H1 (cell line): Measurements from ENCODE around the gene DNMT1. TPM values are rescaled to one million over a fixed set of nuclear protein-coding genes. Genes with fewer than 3 reads are reported as not detected.
A peak's percentile ranks its signal among the peaks of the same experiment; 100 is the strongest.

Source experiments
- CTCF ChIA-PET: fragments of 300-600 bp; sonication (Branson Sonifier 250); formaldehyde crosslinking; loops from one replicate; lab custom pipeline; 2021; ENCODE audit not compliant: partially characterized antibody; lab: Charles Lee
- POLR2A ChIA-PET: fragments of 300-600 bp; sonication (Branson Sonifier 250); formaldehyde crosslinking; loops from one replicate; lab custom pipeline; 2021; ENCODE audit warnings: inconsistent platforms; ENCODE audit not compliant: partially characterized antibody; lab: Charles Lee
- DNase-seq, 2 experiments: peaks; one replicate each; pipeline versions ENCODE4 v3.0.0 to v3.0.0-alpha.2; 2010 to 2022; ENCODE audit warnings: low spot score in 2 of 2, low read depth in 1 of 2, mixed read lengths in 1 of 2
- FAIRE-seq: peaks from 2 replicates; lab custom pipeline; 2011; peaks lifted over from hg19 to GRCh38; lab: Jason Lieb, UNC
- H2AFZ ChIP-seq: 2 replicates; pipeline ENCODE4 v1.8.1; 2012; ENCODE audit warnings: low read length, inconsistent platforms
- H2AK5ac ChIP-seq: 2 replicates; pipeline ENCODE4 v1.6.1; 2013; ENCODE audit warnings: low read depth, low read length
- H2BK120ac ChIP-seq: replicated peaks from 2 replicates; pipeline ENCODE3; 2013; ENCODE audit warnings: low read depth, low read length, inconsistent platforms
- H2BK12ac ChIP-seq: 2 replicates; pipeline ENCODE4 v1.6.1; 2013; ENCODE audit warnings: low read depth, low read length
- H2BK15ac ChIP-seq: 2 replicates; pipeline ENCODE4 v1.6.1; 2013; ENCODE audit warnings: low read length
- H2BK20ac ChIP-seq: 2 replicates; pipeline ENCODE4 v1.6.1; 2013; ENCODE audit warnings: low read length
- H2BK5ac ChIP-seq: 2 replicates; pipeline ENCODE4 v1.6.1; 2013; ENCODE audit warnings: low read depth, low read length
- H3K14ac ChIP-seq: 2 replicates; pipeline ENCODE4 v1.6.1; 2013; ENCODE audit warnings: inconsistent platforms; ENCODE audit not compliant: insufficient read length
- H3K18ac ChIP-seq: 2 replicates; pipeline ENCODE4 v1.6.1; 2013; ENCODE audit warnings: low read length; ENCODE audit errors: extremely low read depth
- H3K23ac ChIP-seq: 2 replicates; pipeline ENCODE4 v1.6.1; 2013; ENCODE audit warnings: inconsistent platforms; ENCODE audit not compliant: insufficient read length
- H3K23me2 ChIP-seq: 2 replicates; pipeline ENCODE4 v1.6.1; 2013; ENCODE audit warnings: low read depth, low read length
- H3K27ac ChIP-seq: 2 replicates; pipeline ENCODE4 v1.6.1; 2011; ENCODE audit warnings: low read depth, low read length, inconsistent platforms
- H3K27me3 ChIP-seq, 4 experiments: replicated peaks in 1 of 4; 1 replicate in 1 of 4; 2 replicates in 3 of 4; pipeline versions ENCODE4 v1.6.1 to v1.8.1; 2011 to 2013; ENCODE audit warnings: low read length in 3 of 4, mild to moderate bottlenecking in 3 of 4, inconsistent platforms in 2 of 4, mixed read lengths in 2 of 4, moderate library complexity in 1 of 4; ENCODE audit not compliant: control insufficient read depth in 3 of 4, insufficient read depth in 3 of 4; ENCODE audit errors: extremely low read depth in 1 of 4
- H3K36me3 ChIP-seq, 4 experiments: 2 replicates each; pipeline versions ENCODE4 v1.6.1 to v1.8.1; 2011 to 2013; ENCODE audit warnings: mild to moderate bottlenecking in 4 of 4, low read length in 3 of 4, moderate library complexity in 2 of 4, control low read depth in 1 of 4, inconsistent platforms in 1 of 4; ENCODE audit not compliant: insufficient read depth in 4 of 4, control insufficient read depth in 2 of 4
- H3K4ac ChIP-seq: replicated peaks from 2 replicates; pipeline ENCODE3; 2013; ENCODE audit warnings: low read length, low read depth, mixed read lengths, inconsistent platforms; ENCODE audit not compliant: insufficient read length
- H3K4me1 ChIP-seq, 4 experiments: replicated peaks in 1 of 4; 1 replicate in 1 of 4; 2 replicates in 3 of 4; pipeline versions ENCODE4 v1.6.1 to v1.8.1; 2011 to 2013; ENCODE audit warnings: low read length in 3 of 4, inconsistent platforms in 2 of 4, mixed read lengths in 1 of 4; ENCODE audit not compliant: insufficient read depth in 4 of 4, control insufficient read depth in 3 of 4
- H3K4me2 ChIP-seq, 2 experiments: 2 replicates each; pipeline versions ENCODE4 v1.6.1 to v1.8.1; 2011 to 2013; ENCODE audit warnings: low read depth in 2 of 2, low read length in 2 of 2, control low read depth in 1 of 2, inconsistent platforms in 1 of 2, mild to moderate bottlenecking in 1 of 2; ENCODE audit not compliant: insufficient read depth in 1 of 2
- H3K4me3 ChIP-seq, 4 experiments: fragments of 200-600, 300-600 bp in 1 of 4; sonication (generic), shearing (Covaris generic), sonication (Bioruptor Twin) in 1 of 4; 2 replicates each; pipeline versions ENCODE4 v1.5.1 to v1.8.1; 2011 to 2016; ENCODE audit warnings: low read length in 4 of 4, low read depth in 3 of 4, control low read depth in 2 of 4, inconsistent platforms in 2 of 4, mild to moderate bottlenecking in 2 of 4, mixed read lengths in 1 of 4, moderate library complexity in 1 of 4; ENCODE audit not compliant: insufficient read depth in 2 of 4; ENCODE audit errors: extremely low read depth in 1 of 4
- H3K56ac ChIP-seq: replicated peaks from 2 replicates; pipeline ENCODE3; 2013; ENCODE audit warnings: low read depth, mild to moderate bottlenecking, mixed read lengths, low read length, inconsistent platforms; ENCODE audit not compliant: insufficient read length
- H3K79me1 ChIP-seq: 2 replicates; pipeline ENCODE4 v1.6.1; 2013; ENCODE audit warnings: low read depth, low read length, control low read depth
- H3K79me2 ChIP-seq, 2 experiments: 2 replicates each; pipeline versions ENCODE4 v1.6.1 to v1.8.1; 2012 to 2013; ENCODE audit warnings: low read length in 2 of 2, mild to moderate bottlenecking in 2 of 2, inconsistent platforms in 1 of 2; ENCODE audit not compliant: insufficient read depth in 2 of 2, control insufficient read depth in 1 of 2
- H3K9ac ChIP-seq, 4 experiments: replicated peaks in 1 of 4; 1 replicate in 1 of 4; 2 replicates in 3 of 4; pipeline versions ENCODE4 v1.6.1 to v1.8.1; 2011 to 2013; ENCODE audit warnings: low read depth in 3 of 4, low read length in 3 of 4, control low read depth in 2 of 4, mild to moderate bottlenecking in 2 of 4, moderate library complexity in 2 of 4, inconsistent platforms in 1 of 4; ENCODE audit errors: extremely low read depth in 1 of 4
- H3K9me3 ChIP-seq, 2 experiments: 2 replicates each; pipeline versions ENCODE4 v1.6.1 to v1.8.1; 2012 to 2013; ENCODE audit warnings: mild to moderate bottlenecking in 2 of 2, moderate library complexity in 2 of 2, control low read depth in 1 of 2, inconsistent platforms in 1 of 2, low read depth in 1 of 2, low read length in 1 of 2, mixed read lengths in 1 of 2; ENCODE audit not compliant: insufficient read depth in 2 of 2
- H4K20me1 ChIP-seq, 2 experiments: replicated peaks in 1 of 2; 2 replicates each; pipeline versions ENCODE3 to v1.8.1; 2011 to 2013; ENCODE audit warnings: inconsistent platforms in 2 of 2, low read length in 2 of 2, mild to moderate bottlenecking in 1 of 2; ENCODE audit not compliant: insufficient read depth in 2 of 2, control insufficient read depth in 1 of 2
- H4K5ac ChIP-seq: 2 replicates; pipeline ENCODE4 v1.6.1; 2013; ENCODE audit warnings: low read length, low read depth, mixed read lengths, inconsistent platforms; ENCODE audit not compliant: insufficient read length
- H4K8ac ChIP-seq: 2 replicates; pipeline ENCODE4 v1.8.0; 2013; ENCODE audit warnings: mild to moderate bottlenecking, moderate library complexity, low read length, inconsistent platforms; ENCODE audit not compliant: insufficient read depth; ENCODE audit errors: extremely low read depth
- H4K91ac ChIP-seq: replicated peaks from 2 replicates; pipeline ENCODE3; 2013; ENCODE audit warnings: low read length, mixed read lengths, inconsistent platforms; ENCODE audit not compliant: insufficient read length
- TAF7 ChIP-seq: optimal IDR thresholded peaks from 2 replicates; pipeline ENCODE3; 2011; ENCODE audit warnings: low read depth, mild to moderate bottlenecking, inconsistent platforms, low read length, moderate library complexity, borderline replicate concordance
- WGBS, 2 experiments: shearing (Covaris generic) in 1 of 2; methylation state at CpG; one replicate each; pipeline versions ENCODE4 v1.1.6 to v1.1.7; 2013 to 2015; ENCODE audit warnings: low lambda C conversion rate in 2 of 2, mixed read lengths in 2 of 2, inconsistent platforms in 1 of 2, low coverage in 1 of 2, missing lambda C conversion rate in 1 of 2; ENCODE audit not compliant: insufficient replicate concordance in 2 of 2, insufficient coverage in 1 of 2, insufficient read length in 1 of 2; ENCODE audit errors: extremely low coverage in 1 of 2, missing lambda C conversion rate in 1 of 2; 5-methylcytosine and 5-hydroxymethylcytosine counted together
- polyA plus RNA-seq, 7 experiments: library from polyadenylated mRNA; depleted of rRNA in 3 of 7; stranded (reverse) in 5 of 7; unstranded in 2 of 7; fragments of >200 nt in 5 of 7; fragments of 200-250 nt in 2 of 7; gene quantifications; 1 replicate in 5 of 7; 2 replicates in 1 of 7; 4 replicates in 1 of 7; pipeline versions ENCODE4 v1.2.1 to v1.2.3, GENCODE V29; 2011 to 2013; ENCODE audit warnings: missing spikeins in 2 of 7, mixed read lengths in 2 of 7
- total RNA-seq: library from RNA; stranded (reverse); fragmentation: NEBNext Ultra II Directional; extraction: Animal tissue kit (Norgen Biotek cat#: 25700); gene quantifications from 2 replicates; pipeline ENCODE4 v1.2.1, GENCODE V29; 2021
- TF ChIP-seq, protein P1 (sequence below): IDR thresholded peaks from 2 replicates; pipeline ENCODE4 v1.6.1; 2012; ENCODE audit warnings: inconsistent platforms

DNMT1 gene
- total and polyA plus RNA-seq, 2 of the 8 experiments (the other 6 are each of a cell fraction or from before 2014, with no cell fraction given), result 101 to 210 TPM

DNA sequence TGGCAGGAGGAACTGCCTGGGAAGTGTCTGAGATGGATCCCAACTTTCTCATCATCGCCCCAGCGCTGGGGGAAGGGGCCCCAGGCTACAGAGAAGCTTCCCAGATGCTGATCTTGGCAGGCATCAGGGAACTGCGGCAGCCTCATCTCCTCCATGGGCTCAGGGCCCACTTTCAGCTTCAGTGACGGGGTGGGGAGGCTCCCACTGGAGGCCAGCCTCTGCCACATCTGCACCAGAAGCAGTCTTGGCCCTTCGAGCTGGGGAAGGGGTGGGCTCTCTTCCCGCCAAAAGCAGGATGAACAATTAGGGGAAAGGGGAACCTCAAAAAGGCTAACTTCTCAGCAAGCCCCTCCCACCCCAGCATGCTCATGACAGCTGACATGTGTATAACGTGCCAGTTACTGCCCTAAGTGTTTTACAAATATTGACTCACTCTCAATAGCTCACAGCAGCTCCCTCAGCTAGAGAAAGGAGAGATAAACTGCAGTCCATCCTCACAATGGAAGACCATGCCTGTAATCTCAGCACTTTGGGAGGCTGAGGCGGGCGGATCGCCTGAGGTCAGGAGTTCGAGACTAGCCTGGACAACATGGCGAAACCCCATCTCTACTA is 43.5 kb upstream of the DNMT1 start:
- Histone ChIP-seq H3K18ac (no peak overlapping the region), H3K9ac (no peak overlapping the region), H2BK12ac (no peak overlapping the region), H3K4me3 (no peak overlapping the region), H3K79me1 (no peaks in the 10 kb centered on the region), H3K27me3 (no peaks in the 10 kb centered on the region), H3K4ac (no peak overlapping the region), H4K20me1 (no peaks in the 10 kb centered on the region), H3K4me1 (peaks cover 0 to 7% (median 2%) of the 10 kb centered on the region in 4 experiments; a peak in 4 of 7 replicates), H4K5ac (no peak overlapping the region), H3K79me2 (no peaks in the 10 kb centered on the region), H3K27ac (no peak overlapping the region), H3K56ac (no peak overlapping the region), H2AK5ac (no peak overlapping the region), H3K14ac (no peak overlapping the region), H2BK120ac (no peak overlapping the region), H2BK20ac (no peak overlapping the region), H4K8ac (no peak overlapping the region), H3K9me3 (no peaks in the 10 kb centered on the region), H4K91ac (no peak overlapping the region), H3K36me3 (no peaks in the 10 kb centered on the region), H2BK5ac (peak overlapping the region; percentile 24; the same call in 1 of the 2 replicates), H3K23ac (no peak overlapping the region), H3K23me2 (no peaks in the 10 kb centered on the region), H2AFZ (no peak overlapping the region), H3K4me2 (no peak overlapping the region), H2BK15ac (no peak overlapping the region)
- DNase-seq, result no peak
- 93% methylated on average over 12 of the region's 12 CpGs; no CpG with 5 or more reads in 1 of the 2 experiments for WGBS, 2 experiments
- ChIA-PET POLR2A (interaction anchor here (0.6 to 1.3 kb wide), 3 partner anchors 8 to 95 kb away, joined by 3 read pairs; no protein-coding TSS in a partner anchor), CTCF (interaction anchor here (1.4 to 2.1 kb wide), 3 partner anchors 10 to 19 kb away, joined by 5 to 8 read pairs (median 6); no protein-coding TSS in a partner anchor)
- no peak for TF ChIP-seq TAF7
- TF ChIP-seq, protein P1, sequence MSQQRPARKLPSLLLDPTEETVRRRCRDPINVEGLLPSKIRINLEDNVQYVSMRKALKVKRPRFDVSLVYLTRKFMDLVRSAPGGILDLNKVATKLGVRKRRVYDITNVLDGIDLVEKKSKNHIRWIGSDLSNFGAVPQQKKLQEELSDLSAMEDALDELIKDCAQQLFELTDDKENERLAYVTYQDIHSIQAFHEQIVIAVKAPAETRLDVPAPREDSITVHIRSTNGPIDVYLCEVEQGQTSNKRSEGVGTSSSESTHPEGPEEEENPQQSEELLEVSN, result peak; percentile 51
- FAIRE-seq, result no peak
